NCI-H2029 treated with DMSO at 0.1 percent for 48 hours (cell line): ENCODE measurements around the gene TUBA4A.

Experiments
- DNase-seq: peaks from one replicate; lab custom pipeline; 2025; lab: John Stamatoyannopoulos, UW

TUBA4A gene

GRCh38 chr2:219234331-219234730 is 19.4 kb downstream of the TUBA4A start:
- no peak for DNase-seq

GRCh38 chr2:219230059-219230540 is 23.6 kb downstream of the TUBA4A start:
- no peak for DNase-seq

GRCh38 chr2:219229305-219230058 is 24.2 kb downstream of the TUBA4A start, which contains the start of the genes ANKZF1 and ATG9A:
Gene ANKZF1, plus strand, starts transcription at chr2:219229806. Its CDS starts 452 bp downstream, at chr2:219230258.
Gene ATG9A, minus strand, starts transcription at chr2:219229636. Its CDS starts 1,612 bp downstream, at chr2:219228024.
- DNase-seq, result peak; percentile 87

- no peak for DNase-seq
These were observed 24.8 kb downstream of the TUBA4A start for GRCh38 chr2:219228911-219229304.

GRCh38 chr2:219228041-219228910 is 25.4 kb downstream of the TUBA4A start:
- DNase-seq, result no peak

- DNase-seq, result no peak
These were observed 28.4 kb downstream of the TUBA4A start for GRCh38 chr2:219225350-219225749.

- no peak for DNase-seq
These were observed 29.7 kb downstream of the TUBA4A start for GRCh38 chr2:219223831-219224610.

- DNase-seq, result no peak
These were observed 31.7 kb downstream of the TUBA4A start for GRCh38 chr2:219221957-219222518.

GRCh38 chr2:219220652-219221402 is 32.9 kb downstream of the TUBA4A start:
- DNase-seq, result no peak

- DNase-seq, result no peak
These were observed 33.8 kb downstream of the TUBA4A start for GRCh38 chr2:219219784-219220532.

GRCh38 chr2:219218732-219219701 is 34.7 kb downstream of the TUBA4A start, which contains the start of gene ABCB6:
Gene ABCB6, minus strand, starts transcription at chr2:219218958. Its CDS starts 285 bp downstream, at chr2:219218673.
- DNase-seq, result peak; percentile 62

GRCh38 chr2:219218217-219218731 is 35.4 kb downstream of the TUBA4A start:
- peak; percentile 62 for DNase-seq

GRCh38 chr2:219216535-219216915 is 37.2 kb downstream of the TUBA4A start:
- DNase-seq, result no peak

GRCh38 chr2:219215871-219216534 is 37.7 kb downstream of the TUBA4A start:
- DNase-seq, result no peak

- no peak for DNase-seq
These were observed 38.9 kb downstream of the TUBA4A start for GRCh38 chr2:219214786-219215185.

- no peak for DNase-seq
These were observed 39.6 kb downstream of the TUBA4A start for GRCh38 chr2:219214141-219214540.

- peak; percentile 56 for DNase-seq
These were observed 40.1 kb downstream of the TUBA4A start for GRCh38 chr2:219213486-219214071.

GRCh38 chr2:219213026-219213415 is 40.7 kb downstream of the TUBA4A start:
- no peak for DNase-seq
